ENCODE results near the gene SS18L1. TPM values are rescaled to one million over a fixed set of nuclear protein-coding genes. Genes with fewer than 3 reads are reported as not detected.

SS18L1 gene
- total and polyA plus RNA-seq, 7 donors = 4.9 to 11.7 (median 9.5) TPM

GRCh38 chr20:62229667-62230066 lies 86.1 kb downstream of the SS18L1 start:
- Histone ChIP-seq H3K27me3 (peaks cover 0 to 63% (median 34%) of the 10 kb centered on the region in 3 donors), H3K27ac (no peak overlapping the region), H3K4me3 (no peak overlapping the region), H3K9me3 (no peaks in the 10 kb centered on the region), H3K36me3 (no peaks in the 10 kb centered on the region), H3K4me1 (no peaks in the 10 kb centered on the region)
- intact Hi-C loops (cut with DNase I) = no loop called here
- WGBS, 2 donors = 55 to 59% methylated on average over 4 of the region's 4 CpGs
- TF ChIP-seq EP300 (IDR thresholded peaks at IDR 0.05) (no peak), CTCF (IDR thresholded peaks at IDR 0.05) (no peak), POLR2AphosphoS5 (IDR thresholded peaks at IDR 0.05) (no peak), POLR2A (IDR thresholded peaks at IDR 0.05) (no peak)
- DNase-seq = no peak

- no peak for TF ChIP-seq POLR2A (IDR thresholded peaks at IDR 0.05)
- no peak for TF ChIP-seq EP300 (IDR thresholded peaks at IDR 0.05)
- no peak for TF ChIP-seq POLR2AphosphoS5 (IDR thresholded peaks at IDR 0.05)
- no peak for TF ChIP-seq CTCF (IDR thresholded peaks at IDR 0.05)
- H3K4me3 ChIP-seq = no peak overlapping the region
- H3K36me3 ChIP-seq = no peaks in the 10 kb centered on the region
- WGBS, 2 donors = 94 to 96% methylated on average over 2 of the region's 2 CpGs
- intact Hi-C loops (cut with DNase I) = no loop called here
- no peaks in the 10 kb centered on the region for H3K9me3 ChIP-seq
- no peak for DNase-seq
- H3K27me3 ChIP-seq = peaks cover 0 to 57% (median 34%) of the 10 kb centered on the region in 3 donors
- no peak overlapping the region for H3K27ac ChIP-seq
- no peaks in the 10 kb centered on the region for H3K4me1 ChIP-seq
Measured at GRCh38 chr20:62230276-62230675, 86.7 kb downstream of the SS18L1 start.

GRCh38 chr20:62230696-62231095 lies 87.1 kb downstream of the SS18L1 start:
- WGBS, 2 donors = 91 to 92% methylated on average over 10 of the region's 10 CpGs
- no peak for DNase-seq
- H3K27ac ChIP-seq = no peak overlapping the region
- TF ChIP-seq POLR2AphosphoS5 (IDR thresholded peaks at IDR 0.05) = no peak
- no peak for TF ChIP-seq POLR2A (IDR thresholded peaks at IDR 0.05)
- no peak for TF ChIP-seq CTCF (IDR thresholded peaks at IDR 0.05)
- no peak for TF ChIP-seq EP300 (IDR thresholded peaks at IDR 0.05)
- intact Hi-C loops (cut with DNase I) = no loop called here
- H3K27me3 ChIP-seq = peaks cover 0 to 55% (median 34%) of the 10 kb centered on the region in 3 donors
- no peaks in the 10 kb centered on the region for H3K9me3 ChIP-seq
- H3K36me3 ChIP-seq = no peaks in the 10 kb centered on the region
- no peak overlapping the region for H3K4me3 ChIP-seq
- no peaks in the 10 kb centered on the region for H3K4me1 ChIP-seq

GRCh38 chr20:62231292-62231691 lies 87.7 kb downstream of the SS18L1 start:
- Histone ChIP-seq H3K27me3 (peaks cover 0 to 55% (median 34%) of the 10 kb centered on the region in 3 donors), H3K27ac (no peak overlapping the region), H3K4me3 (no peak overlapping the region), H3K9me3 (no peaks in the 10 kb centered on the region), H3K36me3 (no peaks in the 10 kb centered on the region), H3K4me1 (no peaks in the 10 kb centered on the region)
- no peak for DNase-seq
- intact Hi-C loops (cut with DNase I) = no loop called here
- TF ChIP-seq POLR2AphosphoS5 (IDR thresholded peaks at IDR 0.05) (no peak), EP300 (IDR thresholded peaks at IDR 0.05) (no peak), CTCF (IDR thresholded peaks at IDR 0.05) (no peak), POLR2A (IDR thresholded peaks at IDR 0.05) (no peak)
- 89 to 93% methylated on average over 6 of the region's 6 CpGs for WGBS, 2 donors

Other genes starting within 250 kb of the SS18L1 start
- 10 to 100 TPM in 2 of 4 donors, 1 to 10 TPM in 2; 8.0 to 13.3 (median 10.9) TPM for gene TAF4, start 77.9 kb upstream of the SS18L1 start, total RNA-seq
- gene TAF4, start 77.9 kb upstream of the SS18L1 start, polyA plus RNA-seq = 10 to 100 TPM in 1 of 3 donors, 1 to 10 TPM in 2; 3.6 to 10.3 (median 6.5) TPM
- gene LSM14B, start 21.3 kb upstream of the SS18L1 start, total RNA-seq = 10 to 100 TPM; 20.8 to 28.5 (median 23.6) TPM
- 10 to 100 TPM; 16.9 to 25.8 (median 21.6) TPM for gene LSM14B, start 21.3 kb upstream of the SS18L1 start, polyA plus RNA-seq
- 100 to 1,000 TPM; 192 to 388 (median 313) TPM for gene PSMA7, start 375 bp upstream of the SS18L1 start, total RNA-seq
- gene PSMA7, start 375 bp upstream of the SS18L1 start, polyA plus RNA-seq = 100 to 1,000 TPM; 224 to 340 (median 244) TPM
- 10 to 100 TPM; 13.3 to 28.1 (median 21.2) TPM for gene MTG2, start 39.3 kb downstream of the SS18L1 start, total RNA-seq
- gene MTG2, start 39.3 kb downstream of the SS18L1 start, polyA plus RNA-seq = 10 to 100 TPM; 21.0 to 32.3 (median 24.7) TPM
- not detected for gene HRH3, start 76.5 kb downstream of the SS18L1 start, total RNA-seq
- gene HRH3, start 76.5 kb downstream of the SS18L1 start, polyA plus RNA-seq = not detected
- gene OSBPL2, start 94.8 kb downstream of the SS18L1 start, total RNA-seq = 10 to 100 TPM; 31.6 to 36.8 (median 32.6) TPM
- 10 to 100 TPM; 27.0 to 36.3 (median 28.0) TPM for gene OSBPL2, start 94.8 kb downstream of the SS18L1 start, polyA plus RNA-seq
- 100 to 1,000 TPM; 100 to 130 (median 119) TPM for gene ADRM1, start 159.2 kb downstream of the SS18L1 start, total RNA-seq
- gene ADRM1, start 159.2 kb downstream of the SS18L1 start, polyA plus RNA-seq = 100 to 1,000 TPM in 1 of 3 donors, 10 to 100 TPM in 2; 61.3 to 102 (median 77.7) TPM
- 100 to 1,000 TPM in 3 of 4 donors, 10 to 100 TPM in 1; 53.5 to 409 (median 134) TPM for gene LAMA5, start 223.5 kb downstream of the SS18L1 start, total RNA-seq
- gene LAMA5, start 223.5 kb downstream of the SS18L1 start, polyA plus RNA-seq = 10 to 100 TPM in 1 of 3 donors, 1 to 10 TPM in 2; 1.8 to 56.5 (median 3.2) TPM
- gene RPS21, start 243.3 kb downstream of the SS18L1 start, total RNA-seq = 1,000 to 10,000 TPM; 2,383 to 8,235 (median 5,456) TPM
- gene RPS21, start 243.3 kb downstream of the SS18L1 start, polyA plus RNA-seq = 1,000 to 10,000 TPM; 2,794 to 6,260 (median 4,441) TPM